OCI-LY1 (cell line): Measurements from ENCODE around the gene CAPG.

Source experiments
- EZH2 ChIP-seq: fragments of 200-600 bp; sonication (generic), shearing (Covaris generic); IDR thresholded peaks from 2 replicates; pipeline ENCODE4 v1.8.0; 2017; ENCODE audit warnings: borderline replicate concordance, mixed run types, mild to moderate bottlenecking, antibody characterized with exemption, low read length, moderate library complexity, mixed read lengths
- TF ChIP-seq, protein P1 (sequence below): fragments of 200-600 bp; sonication (generic), shearing (Covaris generic); IDR thresholded peaks from 2 replicates; pipeline ENCODE4 v1.5.1; 2017; ENCODE audit warnings: mild to moderate bottlenecking, antibody characterized with exemption, low read length, moderate library complexity, mixed read lengths

DNA sequence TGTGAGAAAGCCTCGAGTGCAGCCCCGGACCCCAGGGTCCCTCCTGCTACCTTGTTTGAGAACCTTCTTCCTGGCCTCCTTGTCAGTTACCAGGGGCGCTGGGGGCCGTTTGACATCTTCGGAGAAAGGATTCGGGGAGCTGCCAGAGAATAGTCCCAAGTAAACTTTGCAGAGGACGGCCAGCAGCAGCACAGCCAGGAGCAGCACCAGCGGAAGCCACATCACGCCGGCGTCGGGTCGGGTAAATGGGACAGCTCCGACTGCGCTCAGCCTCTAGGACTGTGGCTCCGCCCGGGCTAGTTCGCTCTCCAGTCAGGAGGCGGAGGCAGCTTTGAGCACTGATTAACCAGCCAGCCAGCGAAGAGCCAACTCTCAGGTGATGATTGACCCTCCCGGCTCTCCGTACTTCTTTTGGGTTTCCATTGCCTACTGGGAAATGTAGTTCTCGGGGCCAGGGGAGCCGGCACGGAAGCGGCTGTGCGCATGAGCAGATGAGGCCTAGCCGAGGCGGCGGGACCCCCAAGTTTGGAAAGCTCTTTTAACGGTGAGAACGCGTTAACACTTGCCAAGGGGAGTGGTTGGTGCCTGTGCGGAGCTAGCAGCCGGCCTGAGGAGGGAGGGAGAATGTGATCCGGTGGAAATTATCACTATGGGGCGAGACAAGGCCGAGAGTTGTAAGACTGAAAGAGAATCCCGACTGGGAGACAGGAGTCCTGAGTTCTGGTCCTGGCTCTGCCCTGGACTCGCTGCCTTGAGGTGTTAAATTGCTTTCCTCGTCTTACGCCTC lies 55.7 kb downstream of the CAPG start, which contains the start of the genes ELMOD3 and RETSAT:
- TF ChIP-seq, protein P1, sequence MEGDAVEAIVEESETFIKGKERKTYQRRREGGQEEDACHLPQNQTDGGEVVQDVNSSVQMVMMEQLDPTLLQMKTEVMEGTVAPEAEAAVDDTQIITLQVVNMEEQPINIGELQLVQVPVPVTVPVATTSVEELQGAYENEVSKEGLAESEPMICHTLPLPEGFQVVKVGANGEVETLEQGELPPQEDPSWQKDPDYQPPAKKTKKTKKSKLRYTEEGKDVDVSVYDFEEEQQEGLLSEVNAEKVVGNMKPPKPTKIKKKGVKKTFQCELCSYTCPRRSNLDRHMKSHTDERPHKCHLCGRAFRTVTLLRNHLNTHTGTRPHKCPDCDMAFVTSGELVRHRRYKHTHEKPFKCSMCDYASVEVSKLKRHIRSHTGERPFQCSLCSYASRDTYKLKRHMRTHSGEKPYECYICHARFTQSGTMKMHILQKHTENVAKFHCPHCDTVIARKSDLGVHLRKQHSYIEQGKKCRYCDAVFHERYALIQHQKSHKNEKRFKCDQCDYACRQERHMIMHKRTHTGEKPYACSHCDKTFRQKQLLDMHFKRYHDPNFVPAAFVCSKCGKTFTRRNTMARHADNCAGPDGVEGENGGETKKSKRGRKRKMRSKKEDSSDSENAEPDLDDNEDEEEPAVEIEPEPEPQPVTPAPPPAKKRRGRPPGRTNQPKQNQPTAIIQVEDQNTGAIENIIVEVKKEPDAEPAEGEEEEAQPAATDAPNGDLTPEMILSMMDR: no peak
- TF ChIP-seq EZH2: no peak
